GM12892 (cell line): Measurements from ENCODE around the gene SEMA5B.

Experiments used
- POLR2A ChIP-seq: IDR thresholded peaks from 2 replicates; pipeline ENCODE4 v1.6.1; 2011; ENCODE audit warnings: low read depth, low read length, control low read depth
- POLR2AphosphoS5 ChIP-seq: IDR thresholded peaks from 2 replicates; pipeline ENCODE4 v1.6.1; 2011; ENCODE audit warnings: low read depth, low read length, control low read depth
- TAF1 ChIP-seq: IDR thresholded peaks from 2 replicates; pipeline ENCODE4 v1.6.1; 2011; ENCODE audit warnings: low read depth, mild to moderate bottlenecking, control low read depth, low read length, borderline replicate concordance

- TF ChIP-seq TAF1 = no peak
- TF ChIP-seq POLR2AphosphoS5 = no peak
- TF ChIP-seq POLR2A = no peak
These were observed 136.8 kb downstream of the SEMA5B start for GRCh38 chr3:122890720-122891220.
